ENCODE measurements around the gene EPHA4. TPM values are rescaled to one million over a fixed set of nuclear protein-coding genes. Genes with fewer than 3 reads are reported as not detected.

Gene EPHA4
- total RNA-seq (2014; rRNA removed; shearing (Covaris generic)), result 8.0 and 10.2 TPM in 2 replicates

DNA sequence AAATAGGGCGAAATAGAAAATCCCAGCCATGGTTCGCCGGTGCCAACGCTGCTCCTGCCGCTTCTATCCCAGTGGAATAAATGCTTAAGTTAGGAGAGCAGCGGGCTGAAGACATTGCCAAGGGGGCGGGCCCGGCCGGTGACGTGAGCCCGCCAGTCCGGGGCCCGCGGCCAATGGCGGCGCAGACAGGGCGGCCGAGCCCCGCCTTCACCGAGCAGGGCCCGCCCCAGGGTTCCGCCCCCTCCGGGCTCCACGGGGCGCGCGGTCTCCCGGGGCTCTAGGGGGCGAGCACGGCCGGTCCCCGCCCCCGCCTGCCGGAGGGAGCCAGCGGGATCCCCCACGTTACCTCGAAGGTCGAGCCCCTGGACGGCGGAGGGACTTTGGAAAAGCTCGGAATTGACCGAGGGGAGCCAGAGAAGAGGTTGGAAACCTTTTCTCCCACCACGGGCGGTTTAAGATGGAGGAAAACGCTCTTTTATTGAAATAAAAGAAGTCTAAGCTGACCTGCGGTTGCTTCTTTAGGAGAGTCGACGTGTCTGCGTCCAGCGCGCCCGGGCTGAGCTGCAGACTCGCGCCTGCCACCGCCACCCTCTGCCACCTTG lies at the start of gene EPHA4:
TSS of gene EPHA4 (minus strand) at position 86 of the 602 bp plus-strand sequence. CDS start at position 30, 56 bp downstream.

